ENCODE measurements around the gene GBP7.
"Not testable (repeated sequence)": the region's sequence is repeated elsewhere in the genome, so short reads cannot be mapped to it uniquely, and the experiment has no call there.

The GBP7 gene

GRCh38 chr1:89175601-89176256, at the start of gene GBP7:
GBP7 (minus strand) TSS chr1:89176003; CDS start chr1:89171935, 4,068 bp downstream.
- DNase-seq (ENCODE audit: low spot score) = no peak

GRCh38 chr1:89221341-89221740, 45.5 kb upstream of the GBP7 start:
- no peak for DNase-seq (ENCODE audit: low spot score)

- not testable (repeated sequence) for DNase-seq (ENCODE audit: low spot score)
Measured at GRCh38 chr1:89219851-89220250, 44.0 kb upstream of the GBP7 start.

- not testable (repeated sequence) for DNase-seq (ENCODE audit: low spot score)
Measured at GRCh38 chr1:89218941-89219340, 43.1 kb upstream of the GBP7 start.

- DNase-seq (ENCODE audit: low spot score) = no peak
Measured at GRCh38 chr1:89213347-89213746, 37.5 kb upstream of the GBP7 start.

GRCh38 chr1:89211035-89211634, 35.3 kb upstream of the GBP7 start:
- no peak for DNase-seq (ENCODE audit: low spot score)

GRCh38 chr1:89206373-89206772, 30.6 kb upstream of the GBP7 start:
- DNase-seq (ENCODE audit: low spot score) = no peak

GRCh38 chr1:89203166-89203565, 27.4 kb upstream of the GBP7 start:
- no peak for DNase-seq (ENCODE audit: low spot score)

GRCh38 chr1:89201106-89201794, 25.4 kb upstream of the GBP7 start:
- DNase-seq (ENCODE audit: low spot score) = no peak

- no peak for DNase-seq (ENCODE audit: low spot score)
Measured at GRCh38 chr1:89200663-89201062, 24.9 kb upstream of the GBP7 start.

GRCh38 chr1:89199525-89200031, 23.8 kb upstream of the GBP7 start:
- DNase-seq (ENCODE audit: low spot score) = no peak

GRCh38 chr1:89198491-89199072, 22.8 kb upstream of the GBP7 start, which contains the start of gene GBP4:
GBP4 (minus strand) TSS chr1:89198942; CDS start chr1:89198834, 108 bp downstream.
- no peak for DNase-seq (ENCODE audit: low spot score)

- no peak for DNase-seq (ENCODE audit: low spot score)
Measured at GRCh38 chr1:89198081-89198480, 22.3 kb upstream of the GBP7 start.

- DNase-seq (ENCODE audit: low spot score) = no peak
Measured at GRCh38 chr1:89195476-89195875, 19.7 kb upstream of the GBP7 start.

GRCh38 chr1:89191314-89191713, 15.5 kb upstream of the GBP7 start:
- DNase-seq (ENCODE audit: low spot score) = no peak

- no peak for DNase-seq (ENCODE audit: low spot score)
Measured at GRCh38 chr1:89190017-89190416, 14.2 kb upstream of the GBP7 start.

- no peak for DNase-seq (ENCODE audit: low spot score)
Measured at GRCh38 chr1:89179343-89179742, 3.5 kb upstream of the GBP7 start.

- DNase-seq (ENCODE audit: low spot score) = no peak
Measured at GRCh38 chr1:89176971-89177370, 1.2 kb upstream of the GBP7 start.

GRCh38 chr1:89174491-89174890, 1.3 kb downstream of the GBP7 start:
- no peak for DNase-seq (ENCODE audit: low spot score)

GRCh38 chr1:89172468-89173143, 3.2 kb downstream of the GBP7 start:
- no peak for DNase-seq (ENCODE audit: low spot score)

- DNase-seq (ENCODE audit: low spot score) = no peak
Measured at GRCh38 chr1:89171067-89171438, 4.8 kb downstream of the GBP7 start.
